WTC11 (cell line): Measurements from ENCODE around the gene GAK. TPM values are rescaled to one million over a fixed set of nuclear protein-coding genes. Genes with fewer than 3 reads are reported as not detected.

ENCODE experiments used
- ATAC-seq: fragments of 200-7000 bp; cut with Tn5 transposase; 2 replicates; pipeline ENCODE4 v1.10.0; 2021; ENCODE audit warnings: mild to moderate bottlenecking, moderate library complexity
- CTCF ChIA-PET: fragments of 300-600 bp; sonication (Branson Sonifier 250); formaldehyde crosslinking; loops from one replicate; lab custom pipeline; 2021; ENCODE audit warnings: antibody characterized with exemption; lab: Charles Lee
- POLR2A ChIA-PET: fragments of 350-600 bp; sonication (Branson Sonifier 250); formaldehyde crosslinking; loops from one replicate; lab custom pipeline; 2021; ENCODE audit warnings: antibody characterized with exemption; lab: Charles Lee
- DNase-seq: peaks from one replicate; pipeline ENCODE4 v3.0.0; 2021; ENCODE audit warnings: low spot score
- H3K27ac Mint-ChIP-seq: 2 replicates; pipeline ENCODE4 v1.8.0; 2021; ENCODE audit warnings: mixed read lengths
- H3K27me3 Mint-ChIP-seq: 2 replicates; pipeline ENCODE4 v1.8.0; 2021; ENCODE audit warnings: low read depth, mild to moderate bottlenecking, moderate library complexity, mixed read lengths
- H3K36me3 Mint-ChIP-seq: 2 replicates; pipeline ENCODE4 v1.8.0; 2021; ENCODE audit warnings: mixed read lengths
- H3K4me1 Mint-ChIP-seq: 2 replicates; pipeline ENCODE4 v1.8.0; 2022; ENCODE audit warnings: mixed read lengths
- H3K4me3 Mint-ChIP-seq: 2 replicates; pipeline ENCODE4 v1.8.0; 2021; ENCODE audit warnings: mild to moderate bottlenecking, moderate library complexity, mixed read lengths
- H3K9me3 Mint-ChIP-seq: 2 replicates; pipeline ENCODE4 v1.8.0; 2021; ENCODE audit warnings: mixed read lengths
- AR ChIP-seq: fragments of 250-450 bp; sonication (Bioruptor Pico); IDR thresholded peaks from 2 replicates; pipeline ENCODE4 v1.9.0; 2021; ENCODE audit warnings: mild to moderate bottlenecking
- ATF2 ChIP-seq: sonication (generic); formaldehyde crosslinking; IDR thresholded peaks from 2 replicates; pipeline ENCODE4 v1.8.1; 2022; ENCODE audit warnings: low read depth, missing genetic modification reagents, borderline replicate concordance
- E2F4 ChIP-seq: sonication (generic); formaldehyde crosslinking; IDR thresholded peaks from 2 replicates; pipeline ENCODE4 v1.8.1; 2022; ENCODE audit warnings: low read depth, mild to moderate bottlenecking, moderate library complexity, missing genetic modification reagents, borderline replicate concordance
- ESRRA ChIP-seq: sonication (generic); formaldehyde crosslinking; IDR thresholded peaks from 2 replicates; pipeline ENCODE4 v1.8.1; 2022; ENCODE audit warnings: mild to moderate bottlenecking, missing genetic modification reagents, borderline replicate concordance
- IRF1 ChIP-seq: sonication (generic); formaldehyde crosslinking; IDR thresholded peaks from 2 replicates; pipeline ENCODE4 v1.8.0; 2023; ENCODE audit warnings: missing genetic modification reagents
- MLX ChIP-seq: sonication (generic); formaldehyde crosslinking; IDR thresholded peaks from 2 replicates; pipeline ENCODE4 v1.8.1; 2023; ENCODE audit warnings: mild to moderate bottlenecking, missing genetic modification reagents, moderate library complexity
- MXD4 ChIP-seq: fragments of 250-450 bp; sonication (Bioruptor Pico); IDR thresholded peaks from 2 replicates; pipeline ENCODE4 v1.8.0; 2021; ENCODE audit warnings: mild to moderate bottlenecking, moderate library complexity, borderline replicate concordance
- NR2C2 ChIP-seq: sonication (generic); formaldehyde crosslinking; IDR thresholded peaks from 2 replicates; pipeline ENCODE4 v1.8.0; 2022; ENCODE audit warnings: mild to moderate bottlenecking, missing genetic modification reagents
- NR3C1 ChIP-seq: sonication (generic); formaldehyde crosslinking; conservative IDR thresholded peaks from 2 replicates; pipeline ENCODE4 v1.8.1; 2023; ENCODE audit warnings: low read depth, mild to moderate bottlenecking, missing genetic modification reagents
- PRRX2 ChIP-seq: fragments of 250-450 bp; sonication (Bioruptor Pico); IDR thresholded peaks from 2 replicates; pipeline ENCODE4 v1.8.0; 2021; ENCODE audit warnings: mild to moderate bottlenecking
- SOX15 ChIP-seq: fragments of 250-450 bp; sonication (Bioruptor Pico); IDR thresholded peaks from 2 replicates; pipeline ENCODE4 v1.9.0; 2021; ENCODE audit warnings: mild to moderate bottlenecking
- TCF7 ChIP-seq: sonication (generic); formaldehyde crosslinking; IDR thresholded peaks from 2 replicates; pipeline ENCODE4 v1.8.0; 2022; ENCODE audit warnings: mild to moderate bottlenecking, low read depth, missing genetic modification reagents, moderate library complexity
- USF2 ChIP-seq: sonication (generic); formaldehyde crosslinking; IDR thresholded peaks from 2 replicates; pipeline ENCODE4 v1.8.1; 2023; ENCODE audit warnings: mild to moderate bottlenecking, missing genetic modification reagents, moderate library complexity
- ZNF138 ChIP-seq: sonication (generic); formaldehyde crosslinking; conservative IDR thresholded peaks from 2 replicates; pipeline ENCODE4 v1.8.1; 2022; ENCODE audit warnings: mild to moderate bottlenecking, moderate library complexity, missing genetic modification reagents
- ZNF219 ChIP-seq: sonication (generic); formaldehyde crosslinking; IDR thresholded peaks from 2 replicates; pipeline ENCODE4 v1.8.0; 2023; ENCODE audit warnings: missing genetic modification reagents, mild to moderate bottlenecking, borderline replicate concordance
- ZNF317 ChIP-seq: sonication (generic); formaldehyde crosslinking; IDR thresholded peaks from 2 replicates; pipeline ENCODE4 v1.8.1; 2023; ENCODE audit warnings: low read depth, mild to moderate bottlenecking, moderate library complexity, missing genetic modification reagents, borderline replicate concordance
- ZNF396 ChIP-seq: fragments of 250-450 bp; sonication (Bioruptor Pico); IDR thresholded peaks from 2 replicates; pipeline ENCODE4 v1.8.0; 2021; ENCODE audit warnings: mild to moderate bottlenecking, moderate library complexity, borderline replicate concordance
- ZNF423 ChIP-seq: fragments of 250-450 bp; sonication (Bioruptor Pico); IDR thresholded peaks from 2 replicates; pipeline ENCODE4 v2.1.2; 2022; ENCODE audit warnings: mild to moderate bottlenecking, moderate library complexity
- ZNF425 ChIP-seq: fragments of 250-450 bp; sonication (Bioruptor Pico); conservative IDR thresholded peaks from 2 replicates; pipeline ENCODE4 v1.9.0; 2021; ENCODE audit warnings: mild to moderate bottlenecking
- ZNF671 ChIP-seq: fragments of 250-450 bp; sonication (Bioruptor Pico); IDR thresholded peaks from 2 replicates; pipeline ENCODE4 v1.8.0; 2021; ENCODE audit warnings: mild to moderate bottlenecking
- total RNA-seq: library from RNA; stranded (reverse); gene quantifications from 3 replicates; pipeline ENCODE4 v1.2.3, GENCODE V29; 2021

The GAK gene
- total RNA-seq, 1 experiment from 2014 or later, result 121 TPM

- Mint-ChIP-seq H3K4me3 (no peak overlapping the region), H3K27ac (peak overlapping the region; percentile 68; the same call in 1 of the 2 replicates), H3K27me3 (no peaks in the 10 kb centered on the region), H3K9me3 (peaks cover 15% of the 10 kb centered on the region), H3K4me1 (no peaks in the 10 kb centered on the region), H3K36me3 (peaks cover 30% of the 10 kb centered on the region)
- DNase-seq (no peak), ATAC-seq (no peak)
- TF ChIP-seq ZNF317 (CRISPR knock-in tag), result no peak
- no peak for TF ChIP-seq ZNF396 (CRISPR knock-in tag)
- TF ChIP-seq AR (CRISPR knock-in tag), result no peak
- no peak for TF ChIP-seq MXD4
- no peak for TF ChIP-seq PRRX2 (CRISPR knock-in tag)
- no peak for TF ChIP-seq ATF2 (CRISPR knock-in tag)
- no peak for TF ChIP-seq ZNF423 (CRISPR knock-in tag)
- TF ChIP-seq ZNF425, result no peak
- TF ChIP-seq USF2, result no peak
- no peak for TF ChIP-seq ZNF671 (CRISPR knock-in tag)
- TF ChIP-seq IRF1 (CRISPR knock-in tag), result no peak
- no peak for TF ChIP-seq MLX (CRISPR knock-in tag)
- no peak for TF ChIP-seq ZNF219 (CRISPR knock-in tag)
- TF ChIP-seq NR2C2, result no peak
- TF ChIP-seq E2F4 (CRISPR knock-in tag), result no peak
- no peak for TF ChIP-seq SOX15 (CRISPR knock-in tag)
- TF ChIP-seq NR3C1 (CRISPR knock-in tag), result no peak
- TF ChIP-seq TCF7 (CRISPR knock-in tag), result no peak
- no peak for TF ChIP-seq ZNF138 (CRISPR knock-in tag)
- TF ChIP-seq ESRRA (CRISPR knock-in tag), result no peak
- POLR2A ChIA-PET, result no interaction called here
- CTCF ChIA-PET, result interaction anchor here (0.9 kb wide), 1 partner anchor 25 kb away, joined by 3 read pairs; no protein-coding TSS in a partner anchor
These were observed 65.9 kb downstream of the GAK start for GRCh38 chr4:866068-866760.
